CD4-positive, CD25-positive, alpha-beta regulatory T cell (primary cell): ENCODE results near the gene SRI. TPM values are rescaled to one million over a fixed set of nuclear protein-coding genes. Genes with fewer than 3 reads are reported as not detected.

Experiments
- ATAC-seq, 2 donors: fragments of 150-1000 bp; cut with Tn5 transposase; one replicate each; pipeline ENCODE4 v1.10.0; 2021; ENCODE audit warnings: low read depth in 2 of 2, moderate number of reproducible peaks in 2 of 2, moderate library complexity in 1 of 2
- DNase-seq, 3 donors: peaks; one replicate each; pipeline versions ENCODE4 v3.0.0 to v3.0.0-alpha.2; 2012 to 2022; ENCODE audit warnings: mixed read lengths in 1 of 3
- H3K27ac ChIP-seq: one replicate; pipeline ENCODE4 v1.7.0; 2013; ENCODE audit warnings: mild to moderate bottlenecking, low read length; ENCODE audit not compliant: insufficient read depth, poor library complexity, severe bottlenecking
- H3K27me3 ChIP-seq: one replicate; pipeline ENCODE4 v1.7.0; 2013; ENCODE audit warnings: low read length; ENCODE audit not compliant: control insufficient read depth, insufficient read depth
- H3K36me3 ChIP-seq: one replicate; pipeline ENCODE4 v1.7.0; 2013; ENCODE audit warnings: mild to moderate bottlenecking, low read length, moderate library complexity; ENCODE audit not compliant: control insufficient read depth, insufficient read depth
- H3K4me1 ChIP-seq: 2 replicates; pipeline ENCODE4 v1.7.0; 2013; ENCODE audit warnings: mild to moderate bottlenecking, low read length; ENCODE audit not compliant: insufficient read depth, control insufficient read depth, poor library complexity, severe bottlenecking
- H3K4me3 ChIP-seq: one replicate; pipeline ENCODE4 v1.7.0; 2013; ENCODE audit warnings: low read depth, mild to moderate bottlenecking, low read length, moderate library complexity
- H3K9me3 ChIP-seq, 2 experiments: 1 replicate in 1 of 2; 2 replicates in 1 of 2; pipeline ENCODE4 v1.7.0; 2013; ENCODE audit warnings: low read length in 2 of 2, mild to moderate bottlenecking in 1 of 2, moderate library complexity in 1 of 2; ENCODE audit not compliant: control insufficient read depth in 2 of 2
- H3K27ac Mint-ChIP-seq, 3 donors: one replicate each; pipeline ENCODE4 v1.8.0; 2020 to 2022; ENCODE audit warnings: mild to moderate bottlenecking in 3 of 3, mixed read lengths in 3 of 3, moderate library complexity in 2 of 3
- H3K27me3 Mint-ChIP-seq: one replicate; pipeline ENCODE4 v1.8.0; 2022; ENCODE audit warnings: mild to moderate bottlenecking, mixed read lengths
- H3K36me3 Mint-ChIP-seq: one replicate; pipeline ENCODE4 v1.8.0; 2020; ENCODE audit warnings: mixed read lengths
- H3K4me1 Mint-ChIP-seq, 4 donors: one replicate each; pipeline ENCODE4 v1.8.0; 2020 to 2022; ENCODE audit warnings: mixed read lengths in 4 of 4, mild to moderate bottlenecking in 1 of 4
- H3K4me3 Mint-ChIP-seq, 4 donors: one replicate each; pipeline ENCODE4 v1.8.0; 2020 to 2022; ENCODE audit warnings: mild to moderate bottlenecking in 4 of 4, mixed read lengths in 4 of 4, moderate library complexity in 3 of 4
- H3K9me3 Mint-ChIP-seq, 7 donors: one replicate each; pipeline ENCODE4 v1.8.0; 2020 to 2022; ENCODE audit warnings: mixed read lengths in 7 of 7, mild to moderate bottlenecking in 3 of 7, moderate library complexity in 2 of 7
- polyA plus RNA-seq, 4 donors: library from polyadenylated mRNA; unstranded; fragments of 300-500 nt; fragmentation: Illumina TruSeq; gene quantifications; one replicate each; pipeline ENCODE4 v1.2.3, GENCODE V29; 2021
- total RNA-seq: library from RNA; stranded (reverse); gene quantifications from one replicate; pipeline ENCODE4 v1.2.3, GENCODE V29; 2022

The SRI gene
- total and polyA plus RNA-seq, 5 donors from 2014 or later, result 53.5 to 318 (median 239) TPM

- Histone ChIP-seq H3K4me3 (no peak overlapping the region), H3K36me3 (no peaks in the 10 kb centered on the region), H3K27me3 (peaks cover 19% of the 10 kb centered on the region), H3K27ac (no peak overlapping the region), H3K9me3 (peaks cover 0 to 2% of the 10 kb centered on the region in 2 experiments), H3K4me1 (peaks cover 12% of the 10 kb centered on the region)
- ATAC-seq, result no peak
- Mint-ChIP-seq H3K27me3 (peaks cover 26% of the 10 kb centered on the region), H3K9me3 (peaks cover 0 to 12% (median 0%) of the 10 kb centered on the region in 7 donors), H3K36me3 (no peaks in the 10 kb centered on the region), H3K4me1 (peaks cover 0 to 14% (median 9%) of the 10 kb centered on the region in 4 donors), H3K27ac (no peak overlapping the region), H3K4me3 (peak overlapping the region in 1 of 4 donors; percentile 81)
- DNase-seq, result no peak
These were observed 4.9 kb upstream of the SRI start for GRCh38 chr7:88224601-88225275.

- DNase-seq, result no peak
- Histone ChIP-seq H3K4me1 (peaks cover 24% of the 10 kb centered on the region), H3K36me3 (no peaks in the 10 kb centered on the region), H3K27ac (no peak overlapping the region), H3K27me3 (peaks cover 10% of the 10 kb centered on the region), H3K4me3 (no peak overlapping the region), H3K9me3 (no peaks in the 10 kb centered on the region)
- Mint-ChIP-seq H3K9me3 (peaks cover 0 to 2% (median 0%) of the 10 kb centered on the region in 7 donors), H3K27me3 (peaks cover 26% of the 10 kb centered on the region), H3K27ac (no peak overlapping the region), H3K4me1 (peaks cover 6 to 23% (median 12%) of the 10 kb centered on the region in 4 donors), H3K36me3 (no peaks in the 10 kb centered on the region), H3K4me3 (no peak overlapping the region)
- no peak for ATAC-seq
These were observed 3.4 kb upstream of the SRI start for GRCh38 chr7:88223265-88223664.

- DNase-seq, result peak; percentile 5 to 48 (median 37)
- Histone ChIP-seq H3K4me1 (peaks cover 46% of the 10 kb centered on the region), H3K27ac (peak overlapping the region; percentile 77), H3K9me3 (no peaks in the 10 kb centered on the region), H3K36me3 (peaks cover 19% of the 10 kb centered on the region), H3K27me3 (no peaks in the 10 kb centered on the region), H3K4me3 (peak overlapping the region; percentile 95)
- Mint-ChIP-seq H3K9me3 (no peaks in the 10 kb centered on the region), H3K27ac (peak overlapping the region; percentile 92 to 94 (median 92)), H3K27me3 (peaks cover 4% of the 10 kb centered on the region), H3K36me3 (peaks cover 11% of the 10 kb centered on the region), H3K4me1 (peaks cover 14 to 53% (median 34%) of the 10 kb centered on the region in 4 donors), H3K4me3 (peak overlapping the region; percentile 92 to 98 (median 94))
- ATAC-seq, result no peak
These were observed 817 bp downstream of the SRI start for GRCh38 chr7:88218836-88219605.

- ATAC-seq (no peak), DNase-seq (no peak)
- peaks cover 20 to 58% (median 39%) of the 10 kb centered on the region in 4 donors for H3K4me1 Mint-ChIP-seq
- H3K4me3 ChIP-seq, result peak overlapping the region; percentile 95
- peak overlapping the region; percentile 77 for H3K27ac ChIP-seq
- H3K4me3 Mint-ChIP-seq, result peak overlapping the region; percentile 92 to 98 (median 94)
- peak overlapping the region; percentile 92 to 94 (median 92) for H3K27ac Mint-ChIP-seq
- H3K36me3 ChIP-seq, result peaks cover 22% of the 10 kb centered on the region
- no peaks in the 10 kb centered on the region for H3K9me3 ChIP-seq
- H3K27me3 Mint-ChIP-seq, result peaks cover 4% of the 10 kb centered on the region
- no peaks in the 10 kb centered on the region for H3K27me3 ChIP-seq
- no peaks in the 10 kb centered on the region for H3K9me3 Mint-ChIP-seq
- H3K4me1 ChIP-seq, result peaks cover 46% of the 10 kb centered on the region
- peaks cover 14% of the 10 kb centered on the region for H3K36me3 Mint-ChIP-seq
These were observed 1.5 kb downstream of the SRI start for GRCh38 chr7:88218429-88218745.

GRCh38 chr7:88217675-88218428, 2.0 kb downstream of the SRI start:
- Mint-ChIP-seq H3K4me1 (peaks cover 24 to 63% (median 44%) of the 10 kb centered on the region in 4 donors), H3K27me3 (peaks cover 4% of the 10 kb centered on the region), H3K27ac (peak overlapping the region; percentile 92 to 94 (median 92)), H3K9me3 (no peaks in the 10 kb centered on the region), H3K4me3 (peak overlapping the region; percentile 92 to 98 (median 94)), H3K36me3 (peaks cover 20% of the 10 kb centered on the region)
- peak in 2 of 3 donors; percentile 16 to 46 for DNase-seq
- ATAC-seq, result no peak
- peaks cover 27% of the 10 kb centered on the region for H3K36me3 ChIP-seq
- H3K27ac ChIP-seq, result peak overlapping the region; percentile 77
- peak overlapping the region; percentile 95 for H3K4me3 ChIP-seq
- H3K27me3 ChIP-seq, result no peaks in the 10 kb centered on the region
- H3K9me3 ChIP-seq, result no peaks in the 10 kb centered on the region
- peaks cover 46% of the 10 kb centered on the region for H3K4me1 ChIP-seq

GRCh38 chr7:88216276-88216675, 3.6 kb downstream of the SRI start:
- H3K36me3 Mint-ChIP-seq, result peaks cover 24% of the 10 kb centered on the region
- H3K4me1 Mint-ChIP-seq, result peaks cover 29 to 64% (median 44%) of the 10 kb centered on the region in 4 donors
- no peak overlapping the region for H3K27ac ChIP-seq
- H3K4me1 ChIP-seq, result peaks cover 48% of the 10 kb centered on the region
- peaks cover 30% of the 10 kb centered on the region for H3K36me3 ChIP-seq
- DNase-seq (no peak), ATAC-seq (no peak)
- H3K9me3 Mint-ChIP-seq, result no peaks in the 10 kb centered on the region
- H3K4me3 Mint-ChIP-seq, result peak overlapping the region in 2 of 4 donors; percentile 6 to 32
- H3K27me3 ChIP-seq, result no peaks in the 10 kb centered on the region
- H3K27ac Mint-ChIP-seq, result peak overlapping the region in 1 of 3 donors; percentile 50
- no peaks in the 10 kb centered on the region for H3K9me3 ChIP-seq
- peaks cover 4% of the 10 kb centered on the region for H3K27me3 Mint-ChIP-seq
- H3K4me3 ChIP-seq, result no peak overlapping the region

- DNase-seq, result no peak
- no peak overlapping the region for H3K4me3 Mint-ChIP-seq
- H3K4me1 ChIP-seq, result peaks cover 39% of the 10 kb centered on the region
- no peak overlapping the region for H3K27ac ChIP-seq
- no peak for ATAC-seq
- H3K27me3 Mint-ChIP-seq, result peaks cover 4% of the 10 kb centered on the region
- H3K9me3 ChIP-seq, result no peaks in the 10 kb centered on the region
- H3K27me3 ChIP-seq, result no peaks in the 10 kb centered on the region
- peaks cover 27% of the 10 kb centered on the region for H3K36me3 Mint-ChIP-seq
- peaks cover 29 to 54% (median 37%) of the 10 kb centered on the region in 4 donors for H3K4me1 Mint-ChIP-seq
- no peaks in the 10 kb centered on the region for H3K9me3 Mint-ChIP-seq
- peaks cover 32% of the 10 kb centered on the region for H3K36me3 ChIP-seq
- peak overlapping the region in 2 of 3 donors; percentile 50 to 76 for H3K27ac Mint-ChIP-seq
- H3K4me3 ChIP-seq, result no peak overlapping the region
These were observed 4.5 kb downstream of the SRI start for GRCh38 chr7:88215295-88215694.
